GM03348 (cell line): ENCODE measurements around the gene ERGIC1.
"Not testable (repeated sequence)": the region's sequence is repeated elsewhere in the genome, so short reads cannot be mapped to it uniquely, and the experiment has no call there.

Experiments
- DNase-seq: peaks from one replicate; pipeline ENCODE4 v3.0.0; 2012; ENCODE audit warnings: low spot score

Gene ERGIC1

GRCh38 chr5:172833686-172834414 is at the start of gene ERGIC1:
ERGIC1 (plus strand) TSS chr5:172834251; CDS start chr5:172834414, 163 bp downstream.
- peak; percentile 97 for DNase-seq

- no peak for DNase-seq
These were observed 48.5 kb upstream of the ERGIC1 start for GRCh38 chr5:172785429-172786088.

GRCh38 chr5:172786736-172787462 is 47.2 kb upstream of the ERGIC1 start:
- no peak for DNase-seq

GRCh38 chr5:172787538-172787937 is 46.5 kb upstream of the ERGIC1 start:
- not testable (repeated sequence) for DNase-seq

- DNase-seq = no peak
These were observed 45.0 kb upstream of the ERGIC1 start for GRCh38 chr5:172788771-172789686.

- DNase-seq = no peak
These were observed 44.2 kb upstream of the ERGIC1 start for GRCh38 chr5:172789687-172790495.

- no peak for DNase-seq
These were observed 43.6 kb upstream of the ERGIC1 start for GRCh38 chr5:172790496-172790889.

GRCh38 chr5:172791286-172791685 is 42.8 kb upstream of the ERGIC1 start:
- DNase-seq = no peak

GRCh38 chr5:172791726-172792445 is 42.2 kb upstream of the ERGIC1 start:
- no peak for DNase-seq

- DNase-seq = no peak
These were observed 41.1 kb upstream of the ERGIC1 start for GRCh38 chr5:172792701-172793570.

- DNase-seq = no peak
These were observed 40.2 kb upstream of the ERGIC1 start for GRCh38 chr5:172793577-172794488.

GRCh38 chr5:172795318-172795977 is 38.6 kb upstream of the ERGIC1 start:
- DNase-seq = peak; percentile 90

GRCh38 chr5:172796306-172796705 is 37.7 kb upstream of the ERGIC1 start:
- DNase-seq = no peak

GRCh38 chr5:172797771-172798191 is 36.3 kb upstream of the ERGIC1 start:
- DNase-seq = no peak

- DNase-seq = peak; percentile 84
These were observed 35.4 kb upstream of the ERGIC1 start for GRCh38 chr5:172798422-172799215.

GRCh38 chr5:172799416-172799815 is 34.6 kb upstream of the ERGIC1 start:
- no peak for DNase-seq

- DNase-seq = peak; percentile 76
These were observed 33.9 kb upstream of the ERGIC1 start for GRCh38 chr5:172800088-172800551.
